ENCODE measurements around the gene PLG. TPM values are rescaled to one million over a fixed set of nuclear protein-coding genes. Genes with fewer than 3 reads are reported as not detected.
"Not testable (repeated sequence)": the region's sequence is repeated elsewhere in the genome, so short reads cannot be mapped to it uniquely, and the experiment has no call there.

PLG gene
- total RNA-seq: 1.9 TPM in 2 replicates
- long read RNA-seq, transcript PLG-202 (19 exons, 2,741 nt): major isoform, 5 of 8 reads
- long read RNA-seq, partial matches to known transcripts: 1 of 8 reads
- long read RNA-seq, other reads (novel, unspliced or antisense): 2 of 8 reads

GRCh38 chr6:160701918-160702680, at the start of gene PLG:
Gene PLG, plus strand, starts transcription at chr6:160702244. Its CDS starts 61 bp downstream, at chr6:160702305.
- peaks cover 34% of the 10 kb centered on the region for H3K4me1 Mint-ChIP-seq (ENCODE audit: low read depth)
- not testable (repeated sequence) for H3K27ac Mint-ChIP-seq; H3K27me3 Mint-ChIP-seq; DNase-seq (ENCODE audit: low spot score, unreplicated experiment); H3K4me3 Mint-ChIP-seq (ENCODE audit: low read depth); H3K9me3 Mint-ChIP-seq (ENCODE audit: low read depth); H3K36me3 Mint-ChIP-seq (ENCODE audit: insufficient read depth)

GRCh38 chr6:160659562-160659961, 42.5 kb upstream of the PLG start:
- peaks cover 11% of the 10 kb centered on the region for H3K4me1 Mint-ChIP-seq (ENCODE audit: low read depth)
- no peak overlapping the region for H3K4me3 Mint-ChIP-seq (ENCODE audit: low read depth)

GRCh38 chr6:160661216-160661615, 40.8 kb upstream of the PLG start:
- peaks cover 2% of the 10 kb centered on the region for H3K36me3 Mint-ChIP-seq (ENCODE audit: insufficient read depth)
- peaks cover 2% of the 10 kb centered on the region for H3K27me3 Mint-ChIP-seq
- no peak overlapping the region for H3K4me3 Mint-ChIP-seq (ENCODE audit: low read depth)
- no peak for DNase-seq (ENCODE audit: low spot score, unreplicated experiment)
- no peak for TF ChIP-seq CTCF (IDR thresholded peaks at IDR 0.05; ENCODE audit: unreplicated experiment)
- peaks cover 11% of the 10 kb centered on the region for H3K4me1 Mint-ChIP-seq (ENCODE audit: low read depth)
- H3K9me3 Mint-ChIP-seq (ENCODE audit: low read depth): peaks cover 14% of the 10 kb centered on the region
- no peak overlapping the region for H3K27ac Mint-ChIP-seq

More at GRCh38 chr6:160659562-160659961, 42.5 kb upstream of the PLG start:
- no peak for DNase-seq (ENCODE audit: low spot score, unreplicated experiment)
- peaks cover 18% of the 10 kb centered on the region for H3K9me3 Mint-ChIP-seq (ENCODE audit: low read depth)
- TF ChIP-seq CTCF (IDR thresholded peaks at IDR 0.05; ENCODE audit: unreplicated experiment): no peak
- no peak overlapping the region for H3K27ac Mint-ChIP-seq
- no peaks in the 10 kb centered on the region for H3K27me3 Mint-ChIP-seq
- H3K36me3 Mint-ChIP-seq (ENCODE audit: insufficient read depth): peaks cover 2% of the 10 kb centered on the region

- Mint-ChIP-seq H3K9me3 (ENCODE audit: low read depth) (peaks cover 9% of the 10 kb centered on the region), H3K4me1 (ENCODE audit: low read depth) (peaks cover 11% of the 10 kb centered on the region), H3K27me3 (peaks cover 2% of the 10 kb centered on the region), H3K4me3 (ENCODE audit: low read depth) (no peak overlapping the region), H3K36me3 (ENCODE audit: insufficient read depth) (peaks cover 2% of the 10 kb centered on the region), H3K27ac (no peak overlapping the region)
- no peak for DNase-seq (ENCODE audit: low spot score, unreplicated experiment)
- TF ChIP-seq CTCF (IDR thresholded peaks at IDR 0.05; ENCODE audit: unreplicated experiment): no peak
Measured at GRCh38 chr6:160662429-160662828, 39.6 kb upstream of the PLG start.

GRCh38 chr6:160662842-160663241, 39.2 kb upstream of the PLG start:
- Mint-ChIP-seq H3K4me3 (ENCODE audit: low read depth) (no peak overlapping the region), H3K9me3 (ENCODE audit: low read depth) (peaks cover 5% of the 10 kb centered on the region)
- no peak for DNase-seq (ENCODE audit: low spot score, unreplicated experiment)

GRCh38 chr6:160664198-160664597, 37.8 kb upstream of the PLG start, which contains the start of gene LPA:
Gene LPA, minus strand, starts transcription at chr6:160664275. Its CDS starts 61 bp downstream, at chr6:160664214.
- H3K36me3 Mint-ChIP-seq (ENCODE audit: insufficient read depth); H3K4me3 Mint-ChIP-seq (ENCODE audit: low read depth); H3K9me3 Mint-ChIP-seq (ENCODE audit: low read depth); DNase-seq (ENCODE audit: low spot score, unreplicated experiment); H3K27ac Mint-ChIP-seq; H3K27me3 Mint-ChIP-seq: not testable (repeated sequence)
- peaks cover 11% of the 10 kb centered on the region for H3K4me1 Mint-ChIP-seq (ENCODE audit: low read depth)

More at GRCh38 chr6:160662842-160663241, 39.2 kb upstream of the PLG start:
- H3K27me3 Mint-ChIP-seq: peaks cover 2% of the 10 kb centered on the region
- H3K4me1 Mint-ChIP-seq (ENCODE audit: low read depth): peaks cover 11% of the 10 kb centered on the region
- TF ChIP-seq CTCF (IDR thresholded peaks at IDR 0.05; ENCODE audit: unreplicated experiment): no peak
- H3K27ac Mint-ChIP-seq: no peak overlapping the region
- no peaks in the 10 kb centered on the region for H3K36me3 Mint-ChIP-seq (ENCODE audit: insufficient read depth)

Data from progenitor cell of endocrine pancreas (in vitro differentiated cells).